Nucleus accumbens (tissue), 56 donors: ENCODE results near the gene POMT1.
"Not testable (repeated sequence)": the region's sequence is repeated elsewhere in the genome, so short reads cannot be mapped to it uniquely, and the experiment has no call there.

Experiments
- DNase-seq, 56 donors: peaks; one replicate each; lab custom pipeline; 2025; lab: John Stamatoyannopoulos, UW

Gene POMT1

GRCh38 chr9:131546336-131547084, 43.8 kb downstream of the POMT1 start:
- no peak for DNase-seq

GRCh38 chr9:131549186-131549585, 46.5 kb downstream of the POMT1 start:
- not testable (repeated sequence) for DNase-seq

GRCh38 chr9:131550465-131550864, 47.7 kb downstream of the POMT1 start:
- not testable (repeated sequence) for DNase-seq

- no peak for DNase-seq
These were observed 49.3 kb downstream of the POMT1 start for GRCh38 chr9:131552030-131552429.

DNA sequence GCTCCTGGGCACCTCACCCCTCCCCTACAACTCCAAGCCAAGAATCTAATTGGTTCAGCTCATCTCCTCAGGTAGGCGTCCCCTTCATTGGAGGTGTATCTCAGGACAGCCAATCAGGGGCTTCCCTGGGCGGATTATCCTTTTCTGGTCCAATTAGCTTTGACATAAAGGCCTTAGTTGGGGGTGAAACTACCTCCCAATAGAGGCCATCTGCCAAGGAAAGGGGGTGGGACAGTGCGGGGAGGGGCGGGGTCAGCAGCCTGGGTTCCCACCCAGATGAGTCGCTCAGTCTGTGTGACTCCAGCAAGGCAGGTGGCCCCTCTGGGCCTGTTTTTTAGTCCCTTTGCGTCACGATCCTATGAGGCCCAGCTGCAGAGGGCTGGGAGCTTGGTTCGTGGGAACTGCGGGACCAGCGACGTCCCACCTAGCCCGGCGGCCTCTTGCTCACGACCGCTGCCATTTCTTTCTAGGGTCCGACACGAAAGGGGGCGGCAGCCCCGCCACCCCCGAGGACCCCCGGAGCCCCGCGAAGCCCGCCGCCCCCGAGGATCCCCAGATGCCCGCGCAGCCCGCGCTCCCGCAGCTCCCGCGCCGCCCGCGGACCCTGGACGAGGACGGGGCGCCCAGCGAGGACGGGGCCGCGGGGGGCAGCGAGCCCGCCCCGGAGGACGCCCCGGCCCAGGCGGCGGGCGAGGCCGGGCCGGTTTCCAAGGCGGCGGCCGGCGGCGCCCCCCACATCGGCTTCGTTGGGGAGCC, 51.5 kb downstream of the POMT1 start:
- DNase-seq = no peak

GRCh38 chr9:131554843-131555351, 52.2 kb downstream of the POMT1 start:
- no peak for DNase-seq

DNA sequence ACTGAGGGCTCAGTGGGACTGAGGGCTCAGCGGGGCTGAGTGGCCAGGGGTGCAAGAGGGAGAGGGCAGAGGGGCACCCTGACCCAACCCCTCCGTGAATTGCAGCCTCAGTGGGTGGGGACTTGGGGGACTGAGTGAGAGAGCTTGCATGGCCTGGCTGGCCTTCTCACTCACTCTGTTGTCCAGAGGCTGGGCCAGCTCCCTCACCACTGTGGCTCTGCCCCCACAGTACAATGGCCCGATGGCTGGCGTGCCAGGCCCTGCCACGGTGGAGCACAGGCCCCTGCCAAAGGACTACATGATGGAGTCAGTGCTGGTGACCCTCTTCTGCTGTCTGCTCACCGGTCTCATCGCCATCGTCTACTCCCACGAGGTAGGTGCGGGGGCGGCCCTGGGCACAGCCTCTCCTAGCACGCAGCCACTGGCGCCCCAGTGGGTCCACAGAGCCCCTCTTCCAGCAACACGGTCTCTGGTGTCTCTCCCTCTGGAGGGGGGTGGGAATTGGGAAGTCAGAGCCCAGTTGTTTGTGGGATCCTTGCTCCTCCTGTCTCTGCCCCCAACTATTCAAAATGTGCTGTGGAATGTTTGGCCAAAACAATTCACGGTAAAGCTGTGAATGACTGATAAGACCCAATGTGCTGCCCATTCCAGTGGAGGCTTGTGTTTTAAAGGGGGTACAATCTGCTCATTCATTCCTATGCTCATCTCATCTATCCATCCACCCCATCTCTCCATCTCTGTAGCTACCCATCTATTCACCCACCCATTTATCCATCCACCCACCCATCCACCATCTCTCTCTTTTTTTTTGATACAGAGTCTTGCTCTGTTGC, 53.3 kb downstream of the POMT1 start:
- DNase-seq = no peak

GRCh38 chr9:131557855-131558548, 55.3 kb downstream of the POMT1 start:
- no peak for DNase-seq

DNA sequence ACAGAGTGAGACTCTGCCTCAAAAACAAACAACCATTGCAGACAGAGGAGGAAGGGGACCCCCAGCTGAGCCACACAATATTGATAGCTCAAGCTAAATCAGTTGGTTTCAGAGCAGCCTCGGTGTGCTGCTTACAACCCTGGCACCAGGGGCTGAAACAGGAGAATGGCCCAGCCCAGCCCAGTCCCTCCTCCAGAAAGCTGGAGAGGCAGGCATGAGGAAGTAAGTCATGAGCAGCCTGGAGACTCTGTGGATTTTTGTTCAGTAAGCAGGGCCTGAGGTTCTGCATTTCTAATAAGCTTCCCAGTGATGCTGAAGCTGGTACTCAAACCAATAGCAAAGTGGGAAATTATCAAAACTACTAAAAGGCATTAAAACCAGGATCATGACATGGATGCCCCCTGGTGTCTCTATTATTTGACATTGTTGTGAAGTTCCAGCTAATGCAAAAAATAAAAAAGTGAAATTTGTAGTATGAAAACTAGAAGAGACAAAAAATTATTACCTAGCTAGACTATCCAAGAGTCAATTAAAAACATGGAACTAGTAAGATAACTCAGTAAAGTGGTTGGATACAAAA, 56.8 kb downstream of the POMT1 start:
- DNase-seq = no peak

DNA sequence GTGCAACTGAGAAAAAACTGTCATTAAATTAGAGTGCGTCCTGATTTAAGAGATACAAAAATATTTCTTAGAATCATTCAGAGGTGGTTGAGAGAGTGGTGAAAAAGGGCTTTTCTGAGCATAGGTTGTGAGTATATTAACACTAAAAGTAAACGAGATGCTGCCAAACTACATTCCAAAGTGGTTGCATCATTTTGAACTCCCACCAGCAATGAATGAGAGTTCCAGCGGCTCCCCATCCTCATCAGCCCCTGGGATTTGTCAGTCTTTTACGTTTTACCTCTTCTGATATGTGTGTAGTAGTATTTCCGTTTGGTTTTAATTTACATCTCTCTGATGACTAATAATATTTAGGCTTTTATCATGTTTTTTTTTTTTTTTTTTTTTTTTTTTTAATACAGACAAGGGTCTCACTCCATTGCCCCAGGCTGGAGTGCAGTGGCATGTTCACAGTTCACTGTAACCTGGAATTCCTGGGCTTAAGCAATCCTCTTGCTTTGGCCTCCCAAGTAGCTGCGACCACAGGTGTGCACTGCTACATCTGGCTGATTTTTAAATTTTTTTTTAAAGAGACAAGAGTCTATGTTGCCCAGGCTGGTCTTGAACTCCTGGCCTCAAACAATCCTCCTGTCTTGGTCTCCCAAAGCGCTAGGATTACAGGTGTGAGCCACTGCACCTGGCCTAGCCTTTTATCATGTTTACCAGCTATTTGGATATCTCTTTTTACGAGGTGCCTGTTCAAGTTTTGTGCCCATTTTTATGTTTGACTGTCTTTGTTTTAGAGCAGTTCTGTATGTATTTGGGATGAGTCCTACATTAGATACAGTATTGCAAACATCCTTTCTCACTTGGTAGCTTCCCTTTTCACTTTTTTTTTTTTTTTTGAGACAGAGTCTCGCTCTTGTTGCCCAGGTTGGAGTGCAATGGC, 59.6 kb downstream of the POMT1 start:
- DNase-seq = no peak

DNA sequence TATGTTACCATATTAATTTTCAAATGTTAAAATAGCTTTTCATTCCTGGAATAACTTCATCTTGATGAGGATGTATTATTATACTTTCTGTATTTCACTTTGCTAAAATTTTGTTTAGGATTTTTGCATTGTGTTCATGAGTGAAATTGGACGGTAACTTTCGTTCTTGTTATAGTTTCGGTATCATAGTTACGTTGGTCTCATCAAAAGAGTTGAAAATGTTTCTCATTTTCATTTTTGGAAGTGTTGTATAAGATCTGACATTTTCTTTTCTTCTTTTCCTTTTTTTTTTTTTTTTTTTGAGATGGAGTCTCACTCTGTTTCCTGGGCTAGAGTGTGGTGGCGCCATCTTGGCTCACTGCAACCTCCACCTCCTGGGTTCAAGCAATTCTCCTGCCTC, 62.7 kb downstream of the POMT1 start:
- no peak for DNase-seq

DNA sequence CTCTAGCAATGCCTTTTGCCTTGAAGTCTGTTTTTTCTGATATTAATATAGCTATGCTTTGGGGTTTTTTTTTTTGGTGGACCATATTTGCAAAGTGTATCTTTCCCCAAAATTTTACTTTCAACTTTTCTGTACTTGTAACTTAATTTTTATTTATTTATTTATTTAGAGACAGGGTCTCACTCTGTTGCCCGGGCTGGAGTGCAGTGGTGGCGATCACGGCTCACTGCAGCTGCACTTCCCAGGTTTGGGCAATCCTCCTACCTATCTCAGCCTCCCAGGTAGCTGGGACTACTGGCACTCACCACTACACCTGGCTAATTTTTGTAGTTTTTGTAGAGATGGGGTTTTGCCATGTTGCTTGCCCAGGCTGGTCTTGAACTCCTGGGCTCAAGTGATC, 63.4 kb downstream of the POMT1 start:
- DNase-seq = no peak

DNA sequence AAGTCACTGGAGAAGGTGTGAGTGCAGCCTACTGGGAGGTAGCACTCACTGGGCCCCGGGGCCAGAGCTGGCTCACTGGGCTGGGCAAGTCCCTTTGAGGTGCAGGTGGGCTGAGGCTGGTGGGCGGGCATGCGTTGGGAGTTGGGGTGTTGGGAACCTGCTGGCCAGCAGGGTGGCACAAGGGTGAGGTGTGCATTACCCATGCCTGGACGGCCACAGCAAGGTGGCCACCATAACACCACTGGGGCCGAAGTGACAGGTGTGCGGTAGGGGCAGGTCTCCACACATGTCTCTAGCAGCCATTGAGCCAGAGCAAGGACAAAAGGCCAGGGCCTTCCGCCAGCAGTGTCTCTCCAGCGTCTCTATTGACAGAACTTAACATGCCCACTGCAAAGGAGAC, 65.2 kb downstream of the POMT1 start:
- DNase-seq = no peak
